HepG2 (cell line): Measurements from ENCODE around the gene PRKAG3. TPM values are rescaled to one million over a fixed set of nuclear protein-coding genes. Genes with fewer than 3 reads are reported as not detected.
A peak's percentile ranks its signal among the peaks of the same experiment; 100 is the strongest.

Experiments
- ATAC-seq: fragments of 200-7000 bp; cut with Tn5 transposase; 3 replicates; pipeline ENCODE4 v1.9.1; 2020; ENCODE audit warnings: mild to moderate bottlenecking, moderate library complexity
- BruUV-seq: library from RNA; stranded (reverse); fragments of 400-500 nt; replicated peaks from 2 replicates; lab custom pipeline; 2021; lab: Mats Ljungman, UMichigan
- CTCF ChIA-PET: fragments of 300-600 bp; formaldehyde crosslinking; extraction: SDS; loops from one replicate; lab custom pipeline; 2021; ENCODE audit warnings: low total read pairs, inconsistent platforms, low intra/inter-chr PET ratio; lab: Yijun Ruan, JAX
- POLR2A ChIA-PET: fragments of 350-600 bp; sonication (Branson Sonifier 250); formaldehyde crosslinking; loops from one replicate; lab custom pipeline; 2020; ENCODE audit warnings: antibody characterized with exemption, inconsistent platforms; lab: Yijun Ruan, JAX
- DNase-seq: peaks from one replicate; pipeline ENCODE4 v3.0.0-alpha.2; 2015; ENCODE audit warnings: low spot score
- FAIRE-seq: peaks from 3 replicates; lab custom pipeline; 2011; peaks lifted over from hg19 to GRCh38; lab: Jason Lieb, UNC
- H2AFZ ChIP-seq: one replicate; pipeline ENCODE4 v1.6.1; 2011; ENCODE audit warnings: low read length, inconsistent platforms
- H3K27ac ChIP-seq: fragments of 300-600 bp; 3 replicates; pipeline ENCODE4 v1.8.0; 2011; ENCODE audit warnings: mixed run types, mild to moderate bottlenecking, mixed read lengths, low read length, inconsistent platforms; ENCODE audit not compliant: insufficient read depth; ENCODE audit errors: extremely low read length
- H3K27me3 ChIP-seq, 2 experiments: fragments of 200-600 bp in 1 of 2; 2 replicates in 1 of 2; 3 replicates in 1 of 2; pipeline versions ENCODE4 v1.6.0 to v1.8.0; 2011; ENCODE audit warnings: low read length in 2 of 2, mild to moderate bottlenecking in 2 of 2, moderate library complexity in 2 of 2, inconsistent platforms in 1 of 2; ENCODE audit not compliant: insufficient read depth in 2 of 2, control insufficient read depth in 1 of 2
- H3K36me3 ChIP-seq, 2 experiments: fragments of 200-600 bp in 1 of 2; replicated peaks in 1 of 2; 2 replicates in 1 of 2; 3 replicates in 1 of 2; pipeline versions ENCODE4 v1.5.1 to v1.8.0; 2011; ENCODE audit warnings: low read length in 2 of 2, inconsistent platforms in 1 of 2; ENCODE audit not compliant: insufficient read depth in 2 of 2, control insufficient read depth in 1 of 2
- H3K4me1 ChIP-seq: 2 replicates; pipeline ENCODE4 v1.5.1; 2012; ENCODE audit warnings: low read length, inconsistent platforms; ENCODE audit not compliant: insufficient read depth
- H3K4me2 ChIP-seq: 2 replicates; pipeline ENCODE4 v1.6.0; 2011; ENCODE audit warnings: low read depth, low read length, inconsistent platforms
- H3K4me3 ChIP-seq, 3 experiments: fragments of 200-600 bp in 1 of 3; sonication (generic), shearing (Covaris generic) in 1 of 3; replicated peaks in 1 of 3; 2 replicates each; pipeline ENCODE4 v1.5.1; 2011 to 2016; ENCODE audit warnings: low read length in 3 of 3, inconsistent platforms in 2 of 3, low read depth in 2 of 3, mild to moderate bottlenecking in 2 of 3, control low read depth in 1 of 3, mixed read lengths in 1 of 3; ENCODE audit not compliant: insufficient read depth in 1 of 3
- H3K79me2 ChIP-seq: one replicate; pipeline ENCODE4 v1.6.1; 2011; ENCODE audit warnings: low read length, inconsistent platforms; ENCODE audit not compliant: insufficient read depth
- H3K9ac ChIP-seq: 2 replicates; pipeline ENCODE4 v1.6.0; 2011; ENCODE audit warnings: mild to moderate bottlenecking, low read depth, low read length, inconsistent platforms; ENCODE audit not compliant: insufficient read depth
- H3K9me3 ChIP-seq: 2 replicates; pipeline ENCODE4 v1.5.1; 2012; ENCODE audit warnings: mild to moderate bottlenecking, low read length
- H4K20me1 ChIP-seq: 2 replicates; pipeline ENCODE4 v1.6.0; 2011; ENCODE audit warnings: inconsistent platforms, mild to moderate bottlenecking, low read length, moderate library complexity; ENCODE audit not compliant: insufficient read depth
- DNMT1 ChIP-seq: sonication (generic); formaldehyde crosslinking; IDR thresholded peaks from 2 replicates; pipeline ENCODE4 v1.5.1; 2020; ENCODE audit warnings: mild to moderate bottlenecking, missing genetic modification reagents
- MIER3 ChIP-seq: IDR thresholded peaks from 2 replicates; pipeline ENCODE4 v1.6.1; 2016; ENCODE audit warnings: missing compliant biosample characterization, borderline replicate concordance
- RBM22 ChIP-seq: fragments of 200-400 bp; formaldehyde crosslinking; optimal IDR thresholded peaks from 2 replicates; pipeline ENCODE3; 2017; ENCODE audit warnings: mild to moderate bottlenecking, low read length, moderate library complexity
- WGBS: methylation state at CpG from one replicate; pipeline ENCODE4 v1.1.6; 2017; ENCODE audit warnings: low lambda C conversion rate; 5-methylcytosine and 5-hydroxymethylcytosine counted together
- in situ Hi-C: cut with HindIII; loops from 2 replicates; pipeline ENCODE4 v1.10.0; 2017; ENCODE audit warnings: low pct_unique_long_range_greater_than_20kb; ENCODE audit not compliant: extremely low pct_ligation_motif_present
- intact Hi-C: fragments of 100-400 bp; cut with micrococcal nuclease; formaldehyde crosslinking; loops from one replicate; pipeline ENCODE4 v1.10.0; 2022; ENCODE audit not compliant: unreplicated experiment
- polyA plus RNA-seq, 8 experiments: library from polyadenylated mRNA; depleted of rRNA in 3 of 8; stranded (reverse) in 7 of 8; unstranded in 1 of 8; fragments of >200 nt; fragmentation: Illumina TruSeq in 4 of 8; extraction: Trizol in 4 of 8; gene quantifications; 2 replicates each; pipeline versions ENCODE4 v1.2.1 to v1.2.3, GENCODE V29; 2011 to 2016; ENCODE audit warnings: low read depth in 4 of 8, missing spikeins in 1 of 8, mixed read lengths in 1 of 8; ENCODE audit not compliant: insufficient read depth in 1 of 8
- total RNA-seq, 5 experiments: library from RNA; depleted of rRNA; stranded (reverse); fragments of >200 nt; fragmentation: Illumina TruSeq; extraction: Trizol; gene quantifications; 2 replicates each; pipeline ENCODE4 v1.2.3, GENCODE V29; 2016; ENCODE audit warnings: low read depth in 1 of 5
- TF ChIP-seq, protein P1 (sequence below): sonication (generic); formaldehyde crosslinking; IDR thresholded peaks from 2 replicates; pipeline ENCODE4 v1.8.1; 2023; ENCODE audit warnings: mild to moderate bottlenecking, moderate library complexity, missing genetic modification reagents

The PRKAG3 gene
- total and polyA plus RNA-seq, 2 of the 13 experiments (the other 11 are each of a cell fraction or from before 2014, with no cell fraction given) = not detected

DNA sequence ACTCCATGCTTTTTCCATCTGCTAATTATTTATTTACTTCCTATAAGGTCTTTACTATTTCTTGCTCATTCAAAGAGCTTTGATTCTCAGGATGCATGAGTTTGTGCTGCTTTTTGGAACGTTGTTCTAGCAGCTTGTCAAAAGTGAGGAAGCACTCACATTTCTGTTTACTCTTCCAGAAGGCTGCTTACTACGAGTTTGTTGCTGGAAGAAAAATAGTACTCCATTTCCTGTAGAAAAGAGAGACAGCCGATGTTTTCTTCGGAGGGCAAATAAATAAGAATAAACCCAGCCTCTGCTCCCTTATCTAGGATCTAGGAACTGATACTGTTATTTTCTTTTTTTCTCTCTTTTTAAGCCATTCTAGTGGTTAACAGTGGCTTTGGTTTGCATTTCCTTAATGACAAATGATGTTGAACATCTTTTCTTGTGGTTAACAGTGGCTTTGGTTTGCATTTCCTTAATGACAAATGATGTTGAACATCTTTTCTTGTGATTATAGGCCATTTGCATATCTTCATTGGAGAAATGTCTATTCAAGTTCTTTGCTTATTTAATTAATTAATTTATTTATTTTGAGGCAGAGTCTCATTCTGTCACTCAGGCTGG lies 29.1 kb downstream of the PRKAG3 start:
- no peak for FAIRE-seq
- Histone ChIP-seq H3K4me1 (peaks cover 29% of the 10 kb centered on the region), H2AFZ (no peak overlapping the region), H3K9ac (no peak overlapping the region), H3K4me2 (no peak overlapping the region), H3K27ac (no peak overlapping the region), H3K9me3 (peaks cover 9% of the 10 kb centered on the region), H3K4me3 (no peak overlapping the region), H3K27me3 (no peaks in the 10 kb centered on the region), H4K20me1 (peaks cover 3% of the 10 kb centered on the region; the same call in 1 of the 2 replicates), H3K79me2 (peaks cover 46% of the 10 kb centered on the region), H3K36me3 (peaks cover 7 to 18% of the 10 kb centered on the region in 2 experiments; a peak in 4 of 5 replicates)
- TF ChIP-seq, protein P1, sequence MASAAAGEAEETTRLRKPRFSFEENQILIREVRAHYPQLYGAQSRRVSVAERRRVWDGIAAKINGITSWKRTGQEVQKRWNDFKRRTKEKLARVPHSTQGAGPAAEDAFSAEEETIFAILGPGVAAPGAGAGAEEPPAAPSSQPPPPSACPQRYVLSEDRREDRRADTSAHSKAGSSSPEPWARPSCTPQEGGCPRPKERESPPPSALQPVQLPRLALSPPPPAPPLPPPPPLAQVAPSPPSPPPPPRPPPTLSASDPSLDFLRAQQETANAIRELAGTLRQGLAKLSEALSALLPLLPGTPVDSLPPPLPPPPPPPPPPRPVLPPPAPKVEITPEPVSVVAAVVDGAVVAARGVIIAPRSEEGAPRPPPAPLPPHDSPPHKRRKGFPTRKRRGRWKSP (CRISPR knock-in tag) = no peak
- TF ChIP-seq MIER3 (CRISPR knock-in tag) = no peak
- intact Hi-C loops = no loop called here
- 85% methylated on average over 4 of the region's 4 CpGs for WGBS
- CTCF ChIA-PET = interaction anchor here (0.6 kb wide), 1 partner anchor 70 kb away, joined by 3 read pairs; no protein-coding TSS in a partner anchor
- POLR2A ChIA-PET = interaction anchor here (1.1 kb wide), 1 partner anchor 21 kb away, joined by 3 read pairs; the partner anchor contains the start of gene CYP27A1
- BruUV-seq = no TSS peak
- in situ Hi-C loops = no loop called here
- DNase-seq = no peak
- no peak for ATAC-seq

DNA sequence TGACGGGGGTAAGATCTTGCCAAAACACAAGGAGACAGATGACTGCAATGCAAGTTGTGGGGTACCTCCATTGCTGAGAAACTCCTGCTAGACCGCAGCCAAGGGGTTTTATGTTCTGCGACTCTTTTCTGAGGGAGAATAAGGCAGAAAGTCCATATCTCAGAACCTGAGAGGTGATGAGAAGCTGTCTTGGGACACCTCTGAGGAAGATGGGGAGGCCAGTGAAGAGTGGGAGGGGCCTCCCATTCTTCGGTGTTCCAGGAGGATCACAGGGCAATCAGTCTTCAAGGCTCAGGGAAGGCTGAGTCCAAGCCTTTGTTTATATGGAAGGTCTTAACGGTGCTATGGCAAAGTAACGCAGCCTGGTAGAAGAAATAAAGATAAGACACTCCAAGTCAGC lies 31.6 kb downstream of the PRKAG3 start:
- peaks cover 9% of the 10 kb centered on the region for H3K9me3 ChIP-seq
- intact Hi-C loops (no loop called here), in situ Hi-C loops (no loop called here)
- ATAC-seq = no peak
- no peak overlapping the region for H2AFZ ChIP-seq
- BruUV-seq = no TSS peak
- H3K79me2 ChIP-seq = peaks cover 46% of the 10 kb centered on the region
- H3K27ac ChIP-seq = no peak overlapping the region
- TF ChIP-seq DNMT1 (CRISPR knock-in tag) (no peak), RBM22 (peak; percentile 43)
- TF ChIP-seq, all 625 proteins: peak for 1
- DNase-seq (no peak), FAIRE-seq (no peak)
- H3K4me3 ChIP-seq = no peak overlapping the region
- no peak overlapping the region for H3K4me2 ChIP-seq
- ChIA-PET CTCF (no interaction called here), POLR2A (no interaction called here)
- WGBS = 98% methylated on average over 6 of the region's 6 CpGs
- H4K20me1 ChIP-seq = no peaks in the 10 kb centered on the region
- no peak overlapping the region for H3K9ac ChIP-seq
- peaks cover 4% of the 10 kb centered on the region for H3K4me1 ChIP-seq
- no peaks in the 10 kb centered on the region for H3K27me3 ChIP-seq
- H3K36me3 ChIP-seq = peaks cover 7 to 18% of the 10 kb centered on the region in 2 experiments; a peak in 4 of 5 replicates
